ENCODE results near the gene GRM7. TPM values are rescaled to one million over a fixed set of nuclear protein-coding genes. Genes with fewer than 3 reads are reported as not detected.

Gene GRM7
- total RNA-seq, 1 experiment from 2014 or later, result not detected

- no peaks in the 10 kb centered on the region for H3K36me3 ChIP-seq (ENCODE audit: control insufficient read depth in 1 of 2, insufficient read depth in 2 of 2, low read length in 2 of 2)
- TF ChIP-seq YY1 (IDR thresholded peaks at IDR 0.05; ENCODE audit: extremely low read depth, insufficient replicate concordance, low read depth, low read length), result no peak
- TF ChIP-seq EZH2 (IDR thresholded peaks at IDR 0.05), result no peak
- no peak for TF ChIP-seq POLR2A (IDR thresholded peaks at IDR 0.05; ENCODE audit: borderline replicate concordance, extremely low read depth, insufficient read depth, insufficient read length)
- TF ChIP-seq, protein P1, sequence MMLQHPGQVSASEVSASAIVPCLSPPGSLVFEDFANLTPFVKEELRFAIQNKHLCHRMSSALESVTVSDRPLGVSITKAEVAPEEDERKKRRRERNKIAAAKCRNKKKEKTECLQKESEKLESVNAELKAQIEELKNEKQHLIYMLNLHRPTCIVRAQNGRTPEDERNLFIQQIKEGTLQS (IDR thresholded peaks at IDR 0.05), result no peak
- TF ChIP-seq RAD21 (IDR thresholded peaks at IDR 0.05; ENCODE audit: low read depth), result no peak
- no peak for TF ChIP-seq EZH2phosphoT487 (IDR thresholded peaks at IDR 0.05; ENCODE audit: borderline replicate concordance)
- TF ChIP-seq SP1 (IDR thresholded peaks at IDR 0.05; ENCODE audit: low read depth), result no peak
- no peak for TF ChIP-seq SRF (IDR thresholded peaks at IDR 0.05; ENCODE audit: low read depth)
- TF ChIP-seq ZFX (IDR thresholded peaks at IDR 0.05), result no peak
- TF ChIP-seq CBX3 (IDR thresholded peaks at IDR 0.05; ENCODE audit: low read depth), result no peak
- TF ChIP-seq, protein P2, sequence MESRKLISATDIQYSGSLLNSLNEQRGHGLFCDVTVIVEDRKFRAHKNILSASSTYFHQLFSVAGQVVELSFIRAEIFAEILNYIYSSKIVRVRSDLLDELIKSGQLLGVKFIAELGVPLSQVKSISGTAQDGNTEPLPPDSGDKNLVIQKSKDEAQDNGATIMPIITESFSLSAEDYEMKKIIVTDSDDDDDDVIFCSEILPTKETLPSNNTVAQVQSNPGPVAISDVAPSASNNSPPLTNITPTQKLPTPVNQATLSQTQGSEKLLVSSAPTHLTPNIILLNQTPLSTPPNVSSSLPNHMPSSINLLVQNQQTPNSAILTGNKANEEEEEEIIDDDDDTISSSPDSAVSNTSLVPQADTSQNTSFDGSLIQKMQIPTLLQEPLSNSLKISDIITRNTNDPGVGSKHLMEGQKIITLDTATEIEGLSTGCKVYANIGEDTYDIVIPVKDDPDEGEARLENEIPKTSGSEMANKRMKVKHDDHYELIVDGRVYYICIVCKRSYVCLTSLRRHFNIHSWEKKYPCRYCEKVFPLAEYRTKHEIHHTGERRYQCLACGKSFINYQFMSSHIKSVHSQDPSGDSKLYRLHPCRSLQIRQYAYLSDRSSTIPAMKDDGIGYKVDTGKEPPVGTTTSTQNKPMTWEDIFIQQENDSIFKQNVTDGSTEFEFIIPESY (IDR thresholded peaks at IDR 0.05; ENCODE audit: extremely low read depth, insufficient replicate concordance, low read length), result no peak
- TF ChIP-seq FOSL1 (IDR thresholded peaks at IDR 0.05; ENCODE audit: low read depth), result no peak
- TF ChIP-seq EGR1 (IDR thresholded peaks at IDR 0.05; ENCODE audit: low read depth), result no peak
- no peak for TF ChIP-seq TCF7L2 (IDR thresholded peaks at IDR 0.05; ENCODE audit: borderline replicate concordance, extremely low read depth, insufficient read depth, insufficient read length)
- no peaks in the 10 kb centered on the region for H3K79me2 ChIP-seq (ENCODE audit: insufficient read depth, low read length)
- ATAC-seq (no peak), DNase-seq (ENCODE audit: low read depth, low spot score) (no peak)
- no peak overlapping the region for H2AFZ ChIP-seq (ENCODE audit: low read depth, low read length, poor library complexity, severe bottlenecking)
- ChIA-PET CTCF (no interaction called here), RAD21 (ENCODE audit: low non-redundant PET in 1 of 2, low total read pairs in 2 of 2, uncharacterized antibody in 2 of 2, unreplicated experiment in 2 of 2) (no interaction called here), POLR2A (no interaction called here)
- H3K9me3 ChIP-seq (ENCODE audit: control insufficient read depth in 1 of 2, insufficient read depth in 1 of 2, low read depth in 1 of 2, low read length in 2 of 2), result no peaks in the 10 kb centered on the region
- intact Hi-C loops (cut with micrococcal nuclease), result no loop called here
- no peaks in the 10 kb centered on the region for H3K9me2 ChIP-seq (ENCODE audit: insufficient read depth)
- H3K4me3 ChIP-seq (replicated peaks in 1 of 2; ENCODE audit: low read depth in 1 of 2, low read length in 2 of 2), result no peak overlapping the region
- no peaks in the 10 kb centered on the region for H3K27me3 ChIP-seq (ENCODE audit: insufficient read depth, low read length)
- no peak overlapping the region for H3K9ac ChIP-seq (ENCODE audit: low read length)
- H4K20me1 ChIP-seq (ENCODE audit: insufficient read depth), result no peaks in the 10 kb centered on the region
- no peaks in the 10 kb centered on the region for H3K4me1 ChIP-seq (ENCODE audit: control insufficient read depth in 1 of 2, insufficient read depth in 2 of 2, low read length in 2 of 2)
- no peak overlapping the region for H3K4me2 ChIP-seq (ENCODE audit: low read length)
- no TSS peak for BruUV-seq (replicated peaks)
- H3K27ac ChIP-seq (ENCODE audit: low read depth, low read length), result no peak overlapping the region
Measured at GRCh38 chr3:7588236-7588635, 727.3 kb downstream of the GRM7 start.
